Stimulated activated CD4-positive, alpha-beta T cell treated with anti-CD3 and anti-CD28 coated beads, Interleukin-1b, Interleukin-23, amount 100 ng/mL, for 4 hours (primary cell): ENCODE measurements around the gene ZNF8.
"Not testable (repeated sequence)": the region's sequence is repeated elsewhere in the genome, so short reads cannot be mapped to it uniquely, and the experiment has no call there.

ENCODE experiments used
- DNase-seq, 2 donors: peaks; one replicate each; pipeline ENCODE4 v3.0.0-alpha.2; 2020; ENCODE audit warnings: low read depth in 2 of 2

Gene ZNF8

DNA sequence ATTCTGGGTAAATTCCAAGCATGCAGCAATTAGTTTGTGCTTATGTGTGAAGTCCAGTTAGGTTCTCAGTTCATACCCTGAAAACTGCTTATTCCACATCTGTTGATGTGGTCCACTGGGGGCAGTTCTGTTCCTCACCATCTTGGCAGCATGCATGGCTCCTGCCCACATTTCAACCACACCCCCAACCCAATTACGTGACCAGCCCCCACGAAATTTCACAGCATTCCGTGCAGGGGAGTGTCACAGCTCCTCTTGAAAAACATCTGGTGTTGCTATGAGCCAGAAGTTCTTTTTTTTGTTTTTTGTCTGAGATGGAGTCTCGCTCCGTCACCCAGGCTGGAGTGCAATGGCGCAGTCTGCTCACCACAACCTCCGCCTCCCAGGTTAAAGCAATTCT, 17.3 kb downstream of the ZNF8 start:
- no peak for DNase-seq

DNA sequence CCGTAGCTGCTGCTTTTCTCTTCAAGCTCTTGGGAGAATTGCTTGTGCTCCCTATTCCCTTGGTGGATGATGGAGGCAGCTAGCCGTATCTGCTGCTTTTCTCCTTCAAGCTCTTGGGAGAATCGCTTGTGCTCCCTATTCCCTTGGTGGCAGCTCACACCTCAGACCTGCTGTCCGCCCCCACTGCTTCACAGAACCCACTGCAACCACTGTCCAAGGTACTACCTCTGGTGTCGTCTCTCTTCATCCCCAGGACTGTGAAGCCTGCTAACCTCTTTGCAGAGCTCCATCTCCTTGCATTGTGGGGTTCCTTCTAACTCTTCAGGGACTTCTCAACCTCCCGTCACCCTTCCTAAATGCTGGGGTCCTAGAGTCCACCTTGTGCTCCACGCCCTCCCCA, 21.9 kb downstream of the ZNF8 start:
- DNase-seq, result no peak

DNA sequence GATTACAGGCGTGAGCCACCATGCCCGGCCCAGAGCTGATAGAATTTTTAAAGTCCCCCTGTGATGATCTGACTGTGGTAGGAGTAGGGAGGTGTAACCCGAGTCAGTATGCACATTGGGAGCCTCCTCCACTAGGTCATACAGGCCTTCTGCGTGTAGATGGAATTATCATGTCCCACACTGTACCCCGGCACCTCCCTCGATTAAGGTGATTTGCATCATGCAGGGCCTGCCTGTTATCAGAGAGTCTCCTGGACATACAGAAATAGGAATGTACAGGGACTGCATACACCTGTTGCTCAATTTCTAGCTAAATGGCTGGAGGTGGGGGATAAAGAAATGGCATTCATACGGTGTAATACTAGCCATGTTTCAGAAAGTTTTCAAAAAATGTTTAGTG, 25.5 kb downstream of the ZNF8 start:
- DNase-seq, result no peak

DNA sequence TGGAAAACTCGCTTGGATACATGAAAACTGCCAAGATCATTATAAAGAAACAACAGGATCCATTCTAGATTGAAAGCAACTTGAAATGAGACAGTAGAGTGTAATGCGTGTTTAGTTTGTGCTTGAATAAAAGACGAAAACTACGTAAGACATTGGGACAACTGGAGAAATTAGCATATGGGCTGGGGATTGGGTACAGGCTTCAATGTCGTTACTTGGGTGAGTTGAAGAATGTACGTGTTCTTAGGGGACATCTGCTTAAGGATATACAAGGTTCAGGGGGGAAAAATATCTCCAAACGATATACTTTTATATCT, 26.0 kb downstream of the ZNF8 start:
- no peak for DNase-seq

DNA sequence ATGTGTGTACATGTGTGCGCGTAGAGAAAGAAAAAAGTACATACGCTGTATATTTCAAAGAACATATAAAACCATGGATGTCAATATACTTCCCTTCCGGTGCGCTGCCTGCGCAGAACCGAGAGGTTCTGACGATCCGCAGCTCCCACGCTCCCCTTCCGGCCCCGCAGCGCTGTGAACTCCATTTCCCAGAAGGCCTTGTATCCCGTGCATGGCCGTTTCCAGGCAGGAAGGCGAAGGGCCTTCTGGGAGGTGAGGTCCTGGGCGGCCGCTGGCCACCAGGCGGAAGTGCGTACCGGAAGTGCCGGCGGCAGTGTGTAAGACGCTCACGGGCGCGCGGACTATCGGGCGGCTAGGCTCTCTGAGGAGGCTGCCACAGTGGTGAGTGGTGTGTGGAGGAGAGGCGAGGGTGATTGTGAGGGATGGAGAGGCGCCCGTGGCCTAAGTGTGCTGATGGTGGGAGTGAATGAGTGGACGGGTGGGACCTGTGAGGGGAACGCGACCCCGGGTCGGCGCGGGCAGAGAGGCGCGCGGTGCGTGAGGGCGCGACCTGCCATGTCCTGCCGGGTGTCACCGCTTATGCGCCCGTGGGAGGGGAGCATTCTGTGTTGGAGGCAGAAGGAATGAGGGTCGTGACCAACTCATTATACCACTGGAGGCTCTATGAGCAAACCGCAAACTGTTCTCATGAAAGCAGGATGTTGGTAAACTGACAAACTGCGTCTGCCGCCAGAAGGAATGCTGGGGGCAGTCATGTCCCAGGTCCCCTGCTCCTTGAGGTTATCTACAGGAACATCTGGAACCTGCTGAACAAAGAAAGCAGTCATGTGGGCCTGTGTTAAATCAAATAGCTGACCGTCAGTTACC, 26.5 kb downstream of the ZNF8 start, which contains the start of gene ERVK3-1:
TSS of gene ERVK3-1 (plus strand) at position 313 of the 867 bp plus-strand sequence. CDS start 6,792 bp downstream, outside the sequence.
- peak; percentile 85 for DNase-seq

GRCh38 chr19:58305932-58306323, 27.2 kb downstream of the ZNF8 start:
- DNase-seq, result no peak

GRCh38 chr19:58307736-58308135, 29.0 kb downstream of the ZNF8 start:
- no peak for DNase-seq

- DNase-seq, result not testable (repeated sequence)
Observed at GRCh38 chr19:58310685-58311084, 31.9 kb downstream of the ZNF8 start.

GRCh38 chr19:58311345-58311865, 32.6 kb downstream of the ZNF8 start:
- DNase-seq, result no peak

- DNase-seq, result no peak
Observed at GRCh38 chr19:58315580-58315979, 36.8 kb downstream of the ZNF8 start.

DNA sequence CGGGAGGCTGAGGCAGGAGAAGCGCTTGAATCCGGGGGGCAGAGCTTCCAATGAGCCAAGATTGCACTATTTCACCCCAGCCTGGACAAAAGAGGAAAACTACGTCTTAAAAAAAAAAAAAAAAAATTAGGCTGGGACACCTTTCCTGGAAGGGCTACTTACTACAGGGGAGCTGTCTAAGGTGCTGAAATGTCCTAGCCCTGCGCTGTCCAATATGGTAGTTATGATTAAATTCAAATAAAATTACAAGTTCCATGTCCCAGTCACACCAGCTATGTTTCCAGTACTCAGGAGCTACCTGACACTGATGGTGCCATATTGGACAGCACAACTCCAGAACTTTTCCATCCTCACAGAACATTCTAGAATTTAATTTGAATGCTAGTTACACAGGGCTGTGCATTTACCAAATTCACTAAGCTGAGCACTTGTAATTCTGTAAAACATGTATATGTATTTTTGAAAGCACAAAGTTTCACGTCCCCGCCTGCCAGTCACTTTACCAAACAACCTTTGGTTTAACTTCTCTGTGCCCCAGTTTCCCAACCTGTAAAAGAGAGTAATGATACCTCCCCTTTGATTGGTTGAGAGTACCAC, 38.8 kb downstream of the ZNF8 start:
- no peak for DNase-seq

DNA sequence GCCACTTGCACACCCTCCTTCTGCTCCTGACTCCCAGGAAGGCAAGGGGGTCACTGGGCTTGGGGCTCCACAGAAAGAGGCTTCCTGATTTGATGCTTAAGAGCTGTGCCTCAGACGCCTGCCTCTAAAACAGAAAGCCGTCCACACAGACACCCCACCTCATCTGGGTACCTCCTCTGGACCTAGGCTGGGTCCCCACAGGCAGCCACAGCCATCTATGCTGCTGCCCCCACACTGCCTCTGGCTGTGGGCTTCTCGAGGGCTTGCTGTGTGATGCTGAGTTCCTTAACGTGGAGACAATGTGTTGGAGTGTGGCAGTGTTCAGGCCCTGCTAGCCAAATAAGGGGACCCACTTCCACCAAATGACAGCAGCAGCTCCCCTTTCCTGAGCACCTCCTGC, 39.5 kb downstream of the ZNF8 start:
- no peak for DNase-seq

DNA sequence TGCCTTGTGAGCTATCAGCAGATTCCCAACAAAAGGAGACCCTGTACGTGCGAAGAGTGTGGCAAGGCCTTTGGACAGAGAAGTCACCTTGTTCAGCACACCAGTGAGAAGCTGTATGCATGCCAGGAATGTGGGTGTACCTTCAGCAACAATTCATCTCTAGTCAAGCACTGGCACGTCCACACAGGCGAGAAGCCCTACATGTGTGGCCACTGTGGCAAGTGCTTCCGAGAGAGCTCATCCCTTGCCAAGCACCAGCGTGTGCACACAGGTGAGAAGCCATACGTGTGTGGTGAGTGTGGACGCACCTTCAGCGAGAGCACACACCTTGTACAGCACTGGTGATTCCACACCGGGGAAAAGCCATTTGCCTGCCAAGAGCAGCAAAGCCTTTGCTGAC, 40.5 kb downstream of the ZNF8 start:
- DNase-seq, result no peak

- DNase-seq, result no peak
Observed at GRCh38 chr19:58325311-58326022, 46.7 kb downstream of the ZNF8 start.

- DNase-seq, result no peak
Observed at GRCh38 chr19:58326501-58326913, 47.8 kb downstream of the ZNF8 start.

GRCh38 chr19:58326914-58327726, 48.4 kb downstream of the ZNF8 start, which contains the start of gene ZSCAN22:
Gene ZSCAN22, plus strand, starts transcription at chr19:58326994. Its CDS starts 7,809 bp downstream, at chr19:58334803.
- DNase-seq, result peak; percentile 79 to 83

DNA sequence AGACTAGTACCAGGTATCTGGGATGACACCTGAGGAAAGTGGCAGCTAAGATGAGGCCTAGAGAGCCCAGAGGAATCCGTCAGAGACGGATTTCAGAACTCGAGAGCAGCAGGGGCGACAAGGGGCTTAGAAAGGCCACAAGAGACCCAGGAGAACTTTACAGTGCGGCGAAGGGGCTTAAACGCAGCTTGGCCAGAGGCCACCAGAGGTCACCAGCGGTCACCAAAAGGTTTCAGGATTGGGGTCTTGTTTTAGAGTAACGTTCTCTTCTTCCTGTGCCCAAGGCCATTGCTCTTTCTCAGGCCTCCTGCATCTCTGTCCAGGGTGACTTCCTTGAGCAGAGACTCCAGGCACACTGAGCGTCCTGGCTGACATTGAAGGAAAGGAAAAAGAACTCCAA, 50.2 kb downstream of the ZNF8 start:
- no peak for DNase-seq

- no peak for DNase-seq
Observed at GRCh38 chr19:58330458-58330857, 51.7 kb downstream of the ZNF8 start.

DNA sequence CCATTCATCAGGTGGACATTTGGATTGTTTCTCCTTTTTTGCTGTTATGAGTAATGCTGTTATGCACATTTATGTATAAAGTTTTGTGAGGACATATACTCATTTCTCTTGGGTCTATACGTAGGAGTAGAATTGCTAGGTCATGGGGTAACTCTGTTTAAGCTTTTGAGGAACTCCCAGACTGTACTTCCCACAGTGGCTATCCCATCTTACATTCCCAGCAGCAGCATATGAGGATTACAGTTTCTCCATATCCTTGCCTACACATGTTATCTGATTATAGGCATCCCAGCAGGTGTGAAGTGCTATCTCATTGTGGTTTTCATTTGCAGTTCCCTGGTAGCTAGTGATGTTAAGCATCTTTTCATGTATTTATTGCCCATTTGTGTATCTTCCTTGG, 53.9 kb downstream of the ZNF8 start:
- DNase-seq, result no peak

- DNase-seq, result no peak
Observed at GRCh38 chr19:58334691-58335249, 56.0 kb downstream of the ZNF8 start.

- DNase-seq, result no peak
Observed at GRCh38 chr19:58335630-58336029, 56.9 kb downstream of the ZNF8 start.
